K562 (cell line): ENCODE measurements around the gene PCDH9.

Experiments used
- ATF1 ChIP-seq, 2 experiments: fragments of 450-650 bp in 1 of 2; IDR thresholded peaks; 2 replicates each; pipeline ENCODE4 v1.6.1; 2016; ENCODE audit warnings: missing compliant biosample characterization in 1 of 2, missing genetic modification characterization in 1 of 2
- TF ChIP-seq, protein P1 (sequence below), 3 experiments: IDR thresholded peaks in 2 of 3; conservative IDR thresholded peaks in 1 of 3; 2 replicates each; pipeline ENCODE4 v1.5.1; 2011 to 2012; ENCODE audit warnings: low read length in 3 of 3, mild to moderate bottlenecking in 3 of 3, control low read depth in 2 of 3, improper control_type of control experiment in 1 of 3, inconsistent platforms in 1 of 3, low read depth in 1 of 3, mixed read lengths in 1 of 3, moderate library complexity in 1 of 3; ENCODE audit not compliant: insufficient read depth in 2 of 3
- TF ChIP-seq, protein P2 (sequence below): sonication (generic); formaldehyde crosslinking; IDR thresholded peaks from 2 replicates; pipeline ENCODE4 v1.9.0; 2022; ENCODE audit warnings: mild to moderate bottlenecking, missing genetic modification reagents
- TF ChIP-seq, protein P3 (sequence below), 2 experiments: fragments of 450-650 bp; formaldehyde crosslinking in 1 of 2; IDR thresholded peaks; 2 replicates each; pipeline versions ENCODE4 v1.4.0 to v1.6.1; 2014 to 2020; ENCODE audit warnings: mild to moderate bottlenecking in 2 of 2, borderline replicate concordance in 1 of 2, low read depth in 1 of 2

DNA sequence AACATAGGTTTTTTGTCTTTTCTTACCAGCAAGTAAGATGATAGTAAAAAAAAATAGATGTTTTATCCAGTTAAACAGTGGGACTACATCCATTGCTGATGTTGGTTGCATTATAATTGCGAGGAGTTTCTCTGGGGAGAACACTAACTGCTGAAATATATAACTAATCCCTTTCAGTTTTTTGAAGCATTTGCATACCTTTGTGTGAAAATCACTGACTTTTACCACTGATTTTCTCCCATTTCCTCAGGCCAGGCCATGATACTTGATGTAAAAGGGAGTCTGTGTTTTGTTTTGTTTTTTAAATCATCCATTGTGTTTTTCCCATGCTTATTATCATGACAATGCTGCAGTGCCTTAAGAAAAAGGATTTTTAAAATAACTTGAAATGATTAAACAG lies 699.5 kb downstream of the PCDH9 start:
- TF ChIP-seq, protein P1, sequence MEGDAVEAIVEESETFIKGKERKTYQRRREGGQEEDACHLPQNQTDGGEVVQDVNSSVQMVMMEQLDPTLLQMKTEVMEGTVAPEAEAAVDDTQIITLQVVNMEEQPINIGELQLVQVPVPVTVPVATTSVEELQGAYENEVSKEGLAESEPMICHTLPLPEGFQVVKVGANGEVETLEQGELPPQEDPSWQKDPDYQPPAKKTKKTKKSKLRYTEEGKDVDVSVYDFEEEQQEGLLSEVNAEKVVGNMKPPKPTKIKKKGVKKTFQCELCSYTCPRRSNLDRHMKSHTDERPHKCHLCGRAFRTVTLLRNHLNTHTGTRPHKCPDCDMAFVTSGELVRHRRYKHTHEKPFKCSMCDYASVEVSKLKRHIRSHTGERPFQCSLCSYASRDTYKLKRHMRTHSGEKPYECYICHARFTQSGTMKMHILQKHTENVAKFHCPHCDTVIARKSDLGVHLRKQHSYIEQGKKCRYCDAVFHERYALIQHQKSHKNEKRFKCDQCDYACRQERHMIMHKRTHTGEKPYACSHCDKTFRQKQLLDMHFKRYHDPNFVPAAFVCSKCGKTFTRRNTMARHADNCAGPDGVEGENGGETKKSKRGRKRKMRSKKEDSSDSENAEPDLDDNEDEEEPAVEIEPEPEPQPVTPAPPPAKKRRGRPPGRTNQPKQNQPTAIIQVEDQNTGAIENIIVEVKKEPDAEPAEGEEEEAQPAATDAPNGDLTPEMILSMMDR (IDR thresholded peaks at IDR 0.05 in 2 of 3, conservative IDR thresholded peaks at IDR 0.05 in 1 of 3; ENCODE audit: insufficient read depth in 2 of 3, low read depth in 1 of 3, low read length in 3 of 3), result no peak
- TF ChIP-seq ATF1 (CRISPR knock-in tag; IDR thresholded peaks at IDR 0.05) (no peak), ATF1 (tag; IDR thresholded peaks at IDR 0.05) (no peak)
- TF ChIP-seq, protein P2, sequence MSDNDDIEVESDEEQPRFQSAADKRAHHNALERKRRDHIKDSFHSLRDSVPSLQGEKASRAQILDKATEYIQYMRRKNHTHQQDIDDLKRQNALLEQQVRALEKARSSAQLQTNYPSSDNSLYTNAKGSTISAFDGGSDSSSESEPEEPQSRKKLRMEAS, result no peak
- TF ChIP-seq, protein P3, sequence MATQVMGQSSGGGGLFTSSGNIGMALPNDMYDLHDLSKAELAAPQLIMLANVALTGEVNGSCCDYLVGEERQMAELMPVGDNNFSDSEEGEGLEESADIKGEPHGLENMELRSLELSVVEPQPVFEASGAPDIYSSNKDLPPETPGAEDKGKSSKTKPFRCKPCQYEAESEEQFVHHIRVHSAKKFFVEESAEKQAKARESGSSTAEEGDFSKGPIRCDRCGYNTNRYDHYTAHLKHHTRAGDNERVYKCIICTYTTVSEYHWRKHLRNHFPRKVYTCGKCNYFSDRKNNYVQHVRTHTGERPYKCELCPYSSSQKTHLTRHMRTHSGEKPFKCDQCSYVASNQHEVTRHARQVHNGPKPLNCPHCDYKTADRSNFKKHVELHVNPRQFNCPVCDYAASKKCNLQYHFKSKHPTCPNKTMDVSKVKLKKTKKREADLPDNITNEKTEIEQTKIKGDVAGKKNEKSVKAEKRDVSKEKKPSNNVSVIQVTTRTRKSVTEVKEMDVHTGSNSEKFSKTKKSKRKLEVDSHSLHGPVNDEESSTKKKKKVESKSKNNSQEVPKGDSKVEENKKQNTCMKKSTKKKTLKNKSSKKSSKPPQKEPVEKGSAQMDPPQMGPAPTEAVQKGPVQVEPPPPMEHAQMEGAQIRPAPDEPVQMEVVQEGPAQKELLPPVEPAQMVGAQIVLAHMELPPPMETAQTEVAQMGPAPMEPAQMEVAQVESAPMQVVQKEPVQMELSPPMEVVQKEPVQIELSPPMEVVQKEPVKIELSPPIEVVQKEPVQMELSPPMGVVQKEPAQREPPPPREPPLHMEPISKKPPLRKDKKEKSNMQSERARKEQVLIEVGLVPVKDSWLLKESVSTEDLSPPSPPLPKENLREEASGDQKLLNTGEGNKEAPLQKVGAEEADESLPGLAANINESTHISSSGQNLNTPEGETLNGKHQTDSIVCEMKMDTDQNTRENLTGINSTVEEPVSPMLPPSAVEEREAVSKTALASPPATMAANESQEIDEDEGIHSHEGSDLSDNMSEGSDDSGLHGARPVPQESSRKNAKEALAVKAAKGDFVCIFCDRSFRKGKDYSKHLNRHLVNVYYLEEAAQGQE (IDR thresholded peaks at IDR 0.05; ENCODE audit: borderline replicate concordance), result no peak
- TF ChIP-seq, protein P3 (CRISPR knock-in tag; IDR thresholded peaks at IDR 0.05; ENCODE audit: low read depth), result no peak
